PC-3 (cell line): Measurements from ENCODE around the gene GAS7. TPM values are rescaled to one million over a fixed set of nuclear protein-coding genes. Genes with fewer than 3 reads are reported as not detected.

ENCODE experiments used
- ATAC-seq: fragments of 200-7000 bp; cut with Tn5 transposase; 2 replicates; pipeline ENCODE4 v1.9.1; 2020; ENCODE audit warnings: mild to moderate bottlenecking, moderate library complexity
- BruUV-seq: library from RNA; stranded (reverse); fragments of 400-500 nt; replicated peaks from 2 replicates; lab custom pipeline; 2021; lab: Mats Ljungman, UMichigan
- CTCF ChIA-PET: fragments of 300-600 bp; sonication (Branson Sonifier 250); formaldehyde crosslinking; loops from one replicate; lab custom pipeline; 2022; ENCODE audit warnings: antibody characterized with exemption; lab: Charles Lee
- POLR2A ChIA-PET: fragments of 300-600 bp; sonication (Branson Sonifier 250); formaldehyde crosslinking; loops from one replicate; lab custom pipeline; 2022; ENCODE audit warnings: antibody characterized with exemption; ENCODE audit not compliant: unreplicated experiment; lab: Charles Lee
- DNase-seq: peaks from one replicate; pipeline ENCODE4 v3.0.0-alpha.2; 2015
- H2AFZ ChIP-seq: fragments of 300-600 bp; sonication (generic); 2 replicates; pipeline ENCODE4 v1.6.0; 2016; ENCODE audit warnings: antibody characterized with exemption, low read length
- H3F3A ChIP-seq: fragments of 300-600 bp; sonication (generic); one replicate; pipeline ENCODE4 v1.6.0; 2017; ENCODE audit warnings: antibody characterized with exemption, low read length, control low read depth, mild to moderate bottlenecking; ENCODE audit not compliant: unreplicated experiment
- H3K27ac ChIP-seq: fragments of 300-600 bp; sonication (generic); 2 replicates; pipeline ENCODE4 v1.5.1; 2016; ENCODE audit warnings: mild to moderate bottlenecking, low read length
- H3K27me3 ChIP-seq: fragments of 300-600 bp; sonication (generic); 2 replicates; pipeline ENCODE4 v1.6.1; 2016; ENCODE audit warnings: low read length, mixed read lengths
- H3K36me3 ChIP-seq: fragments of 300-600 bp; sonication (generic); 2 replicates; pipeline ENCODE4 v1.6.1; 2016; ENCODE audit warnings: low read depth, mixed run types, low read length, mixed read lengths
- H3K4me1 ChIP-seq: fragments of 300-600 bp; sonication (generic); 2 replicates; pipeline ENCODE4 v1.5.1; 2016; ENCODE audit warnings: low read length; ENCODE audit not compliant: insufficient read depth
- H3K4me2 ChIP-seq: fragments of 300-600 bp; sonication (generic); 2 replicates; pipeline ENCODE4 v1.6.0; 2016; ENCODE audit warnings: low read length
- H3K4me3 ChIP-seq: fragments of 300-600 bp; sonication (generic); 2 replicates; pipeline ENCODE4 v1.5.1; 2016; ENCODE audit warnings: mild to moderate bottlenecking, low read length, mixed read lengths
- H3K79me2 ChIP-seq: fragments of 300-600 bp; sonication (generic); 2 replicates; pipeline ENCODE4 v1.6.1; 2017; ENCODE audit warnings: low read length, mixed read lengths
- H3K9ac ChIP-seq: fragments of 300-600 bp; sonication (generic); 2 replicates; pipeline ENCODE4 v1.6.0; 2016; ENCODE audit warnings: mild to moderate bottlenecking, low read length
- H3K9me2 ChIP-seq: fragments of 300-600 bp; sonication (generic); replicated peaks from 2 replicates; pipeline ENCODE4 v1.6.1; 2016; ENCODE audit warnings: mixed run types, low read length, mixed read lengths
- H3K9me3 ChIP-seq: fragments of 300-600 bp; sonication (generic); 2 replicates; pipeline ENCODE4 v1.6.1; 2016; ENCODE audit warnings: low read length, mixed read lengths
- H4K20me1 ChIP-seq: fragments of 300-600 bp; sonication (generic); 2 replicates; pipeline ENCODE4 v1.6.1; 2016; ENCODE audit warnings: low read length, mixed read lengths
- CTCF ChIP-seq: fragments of 300-600 bp; sonication (generic); conservative IDR thresholded peaks from 2 replicates; pipeline ENCODE4 v1.5.1; 2017; ENCODE audit warnings: antibody characterized with exemption, low read depth, mild to moderate bottlenecking, low read length
- EZH2 ChIP-seq: fragments of 300-600 bp; sonication (generic); IDR thresholded peaks from one replicate; pipeline ENCODE4 v1.6.1; 2017; ENCODE audit warnings: antibody characterized with exemption, mild to moderate bottlenecking, low read length; ENCODE audit not compliant: unreplicated experiment
- EZH2phosphoT487 ChIP-seq: fragments of 300-600 bp; sonication (generic); IDR thresholded peaks from 2 replicates; pipeline ENCODE4 v1.6.1; 2018; ENCODE audit warnings: mild to moderate bottlenecking, antibody characterized with exemption, low read length, borderline replicate concordance
- intact Hi-C: fragments of 100-400 bp; cut with micrococcal nuclease; formaldehyde crosslinking; loops from 2 replicates; pipeline ENCODE4 v1.9.0; 2023
- total RNA-seq: library from RNA; depleted of rRNA; stranded (reverse); fragments of >200 nt; gene quantifications from 2 replicates; pipeline ENCODE4 v1.2.3, GENCODE V29; 2014

GAS7 gene
- total RNA-seq, 1 experiment from 2014 or later = not detected

- intact Hi-C loops = no loop called here
- ATAC-seq (no peak), DNase-seq (no peak)
- H3K9me2 ChIP-seq = no peaks in the 10 kb centered on the region
- no peak overlapping the region for H3K27ac ChIP-seq
- H3K9ac ChIP-seq = no peak overlapping the region
- no peaks in the 10 kb centered on the region for H3K27me3 ChIP-seq
- no peaks in the 10 kb centered on the region for H3K79me2 ChIP-seq
- H3F3A ChIP-seq = no peaks in the 10 kb centered on the region
- no peaks in the 10 kb centered on the region for H3K9me3 ChIP-seq
- ChIA-PET POLR2A (no interaction called here), CTCF (no interaction called here)
- no peaks in the 10 kb centered on the region for H3K4me1 ChIP-seq
- H4K20me1 ChIP-seq = no peaks in the 10 kb centered on the region
- no peaks in the 10 kb centered on the region for H3K36me3 ChIP-seq
- TF ChIP-seq EZH2 (no peak), EZH2phosphoT487 (no peak), CTCF (no peak)
- H2AFZ ChIP-seq = no peak overlapping the region
- BruUV-seq = no TSS peak
- H3K4me2 ChIP-seq = no peak overlapping the region
- H3K4me3 ChIP-seq = no peak overlapping the region
Observed at GRCh38 chr17:10211666-10212065, 13.3 kb upstream of the GAS7 start.

GRCh38 chr17:10210151-10210574 is 11.8 kb upstream of the GAS7 start:
- H3K36me3 ChIP-seq = no peaks in the 10 kb centered on the region
- ATAC-seq (no peak), DNase-seq (peak; percentile 31)
- no peak overlapping the region for H3K4me3 ChIP-seq
- H3K9me2 ChIP-seq = no peaks in the 10 kb centered on the region
- no TSS peak for BruUV-seq
- intact Hi-C loops = no loop called here
- no peaks in the 10 kb centered on the region for H4K20me1 ChIP-seq
- no peak overlapping the region for H3K9ac ChIP-seq
- H3F3A ChIP-seq = no peaks in the 10 kb centered on the region
- H2AFZ ChIP-seq = no peak overlapping the region
- no peaks in the 10 kb centered on the region for H3K9me3 ChIP-seq
- CTCF ChIA-PET = no interaction called here
- POLR2A ChIA-PET = no interaction called here
- no peaks in the 10 kb centered on the region for H3K79me2 ChIP-seq
- no peaks in the 10 kb centered on the region for H3K4me1 ChIP-seq
- H3K27me3 ChIP-seq = no peaks in the 10 kb centered on the region
- TF ChIP-seq CTCF = no peak
- no peak for TF ChIP-seq EZH2
- TF ChIP-seq EZH2phosphoT487 = no peak
- H3K4me2 ChIP-seq = no peak overlapping the region
- no peak overlapping the region for H3K27ac ChIP-seq

- no peak overlapping the region for H3K27ac ChIP-seq
- no peaks in the 10 kb centered on the region for H3K9me3 ChIP-seq
- H3K36me3 ChIP-seq = no peaks in the 10 kb centered on the region
- H3K9me2 ChIP-seq = no peaks in the 10 kb centered on the region
- BruUV-seq = no TSS peak
- no peaks in the 10 kb centered on the region for H3K4me1 ChIP-seq
- DNase-seq = no peak
- TF ChIP-seq EZH2 = no peak
- TF ChIP-seq EZH2phosphoT487 = no peak
- no peak for TF ChIP-seq CTCF
- ChIA-PET POLR2A (no interaction called here), CTCF (no interaction called here)
- intact Hi-C loops = no loop called here
- H4K20me1 ChIP-seq = no peaks in the 10 kb centered on the region
- H3K9ac ChIP-seq = no peak overlapping the region
- no peak overlapping the region for H2AFZ ChIP-seq
- no peaks in the 10 kb centered on the region for H3K27me3 ChIP-seq
- ATAC-seq = no peak
- no peaks in the 10 kb centered on the region for H3F3A ChIP-seq
- H3K4me2 ChIP-seq = no peak overlapping the region
- no peaks in the 10 kb centered on the region for H3K79me2 ChIP-seq
- no peak overlapping the region for H3K4me3 ChIP-seq
Observed at GRCh38 chr17:10208604-10209193, 10.3 kb upstream of the GAS7 start.
